ENCODE results near the gene SPNS2.

The SPNS2 gene

GRCh38 chr17:4513113-4514032 lies 14.7 kb downstream of the SPNS2 start:
- Histone ChIP-seq H3K79me2 (ENCODE audit: control insufficient read depth, insufficient read depth, low read length, unreplicated experiment) (no peaks in the 10 kb centered on the region), H3K27ac (ENCODE audit: low read depth, low read length) (no peak overlapping the region), H3K4me3 (ENCODE audit: low read depth, low read length) (no peak overlapping the region), H3K27me3 (ENCODE audit: insufficient read depth, low read length) (no peaks in the 10 kb centered on the region), H3K36me3 (ENCODE audit: insufficient read depth, low read length) (no peaks in the 10 kb centered on the region), H2AFZ (ENCODE audit: low read length, unreplicated experiment) (no peak overlapping the region), H3K4me1 (ENCODE audit: control insufficient read depth, insufficient read depth, low read length, unreplicated experiment) (no peaks in the 10 kb centered on the region)

- no peak overlapping the region for H3K4me3 ChIP-seq (ENCODE audit: low read depth, low read length)
- no peaks in the 10 kb centered on the region for H3K36me3 ChIP-seq (ENCODE audit: insufficient read depth, low read length)
- H3K27ac ChIP-seq (ENCODE audit: low read depth, low read length) = no peak overlapping the region
- no peaks in the 10 kb centered on the region for H3K4me1 ChIP-seq (ENCODE audit: control insufficient read depth, insufficient read depth, low read length, unreplicated experiment)
- no peaks in the 10 kb centered on the region for H3K79me2 ChIP-seq (ENCODE audit: control insufficient read depth, insufficient read depth, low read length, unreplicated experiment)
- H3K27me3 ChIP-seq (ENCODE audit: insufficient read depth, low read length) = no peaks in the 10 kb centered on the region
- no peak overlapping the region for H2AFZ ChIP-seq (ENCODE audit: low read length, unreplicated experiment)
Measured at GRCh38 chr17:4514206-4514605, 15.5 kb downstream of the SPNS2 start.

GRCh38 chr17:4514779-4515178 lies 16.1 kb downstream of the SPNS2 start:
- H3K27ac ChIP-seq (ENCODE audit: low read depth, low read length) = no peak overlapping the region
- H3K27me3 ChIP-seq (ENCODE audit: insufficient read depth, low read length) = no peaks in the 10 kb centered on the region
- H2AFZ ChIP-seq (ENCODE audit: low read length, unreplicated experiment) = no peak overlapping the region
- no peaks in the 10 kb centered on the region for H3K79me2 ChIP-seq (ENCODE audit: control insufficient read depth, insufficient read depth, low read length, unreplicated experiment)
- no peaks in the 10 kb centered on the region for H3K36me3 ChIP-seq (ENCODE audit: insufficient read depth, low read length)
- H3K4me1 ChIP-seq (ENCODE audit: control insufficient read depth, insufficient read depth, low read length, unreplicated experiment) = no peaks in the 10 kb centered on the region
- H3K4me3 ChIP-seq (ENCODE audit: low read depth, low read length) = no peak overlapping the region

GRCh38 chr17:4515501-4515900 lies 16.8 kb downstream of the SPNS2 start:
- no peaks in the 10 kb centered on the region for H3K27me3 ChIP-seq (ENCODE audit: insufficient read depth, low read length)
- no peak overlapping the region for H3K27ac ChIP-seq (ENCODE audit: low read depth, low read length)
- H3K36me3 ChIP-seq (ENCODE audit: insufficient read depth, low read length) = no peaks in the 10 kb centered on the region
- no peak overlapping the region for H3K4me3 ChIP-seq (ENCODE audit: low read depth, low read length)
- no peaks in the 10 kb centered on the region for H3K4me1 ChIP-seq (ENCODE audit: control insufficient read depth, insufficient read depth, low read length, unreplicated experiment)
- no peaks in the 10 kb centered on the region for H3K79me2 ChIP-seq (ENCODE audit: control insufficient read depth, insufficient read depth, low read length, unreplicated experiment)
- no peak overlapping the region for H2AFZ ChIP-seq (ENCODE audit: low read length, unreplicated experiment)

- Histone ChIP-seq H3K27ac (ENCODE audit: low read depth, low read length) (no peak overlapping the region), H3K27me3 (ENCODE audit: insufficient read depth, low read length) (no peaks in the 10 kb centered on the region), H3K79me2 (ENCODE audit: control insufficient read depth, insufficient read depth, low read length, unreplicated experiment) (no peaks in the 10 kb centered on the region), H3K4me1 (ENCODE audit: control insufficient read depth, insufficient read depth, low read length, unreplicated experiment) (no peaks in the 10 kb centered on the region), H3K36me3 (ENCODE audit: insufficient read depth, low read length) (no peaks in the 10 kb centered on the region), H3K4me3 (ENCODE audit: low read depth, low read length) (no peak overlapping the region), H2AFZ (ENCODE audit: low read length, unreplicated experiment) (no peak overlapping the region)
Measured at GRCh38 chr17:4516735-4517134, 18.1 kb downstream of the SPNS2 start.

- Histone ChIP-seq H3K27ac (ENCODE audit: low read depth, low read length) (no peak overlapping the region), H3K27me3 (ENCODE audit: insufficient read depth, low read length) (no peaks in the 10 kb centered on the region), H3K4me1 (ENCODE audit: control insufficient read depth, insufficient read depth, low read length, unreplicated experiment) (no peaks in the 10 kb centered on the region), H3K4me3 (ENCODE audit: low read depth, low read length) (no peak overlapping the region), H3K79me2 (ENCODE audit: control insufficient read depth, insufficient read depth, low read length, unreplicated experiment) (no peaks in the 10 kb centered on the region), H3K36me3 (ENCODE audit: insufficient read depth, low read length) (no peaks in the 10 kb centered on the region), H2AFZ (ENCODE audit: low read length, unreplicated experiment) (no peak overlapping the region)
Measured at GRCh38 chr17:4518901-4519300, 20.2 kb downstream of the SPNS2 start.

GRCh38 chr17:4519361-4519788 lies 20.7 kb downstream of the SPNS2 start:
- Histone ChIP-seq H2AFZ (ENCODE audit: low read length, unreplicated experiment) (no peak overlapping the region), H3K27ac (ENCODE audit: low read depth, low read length) (no peak overlapping the region), H3K4me1 (ENCODE audit: control insufficient read depth, insufficient read depth, low read length, unreplicated experiment) (no peaks in the 10 kb centered on the region), H3K79me2 (ENCODE audit: control insufficient read depth, insufficient read depth, low read length, unreplicated experiment) (no peaks in the 10 kb centered on the region), H3K36me3 (ENCODE audit: insufficient read depth, low read length) (no peaks in the 10 kb centered on the region), H3K4me3 (ENCODE audit: low read depth, low read length) (no peak overlapping the region), H3K27me3 (ENCODE audit: insufficient read depth, low read length) (no peaks in the 10 kb centered on the region)

- H3K4me3 ChIP-seq (ENCODE audit: low read depth, low read length) = no peak overlapping the region
- no peaks in the 10 kb centered on the region for H3K27me3 ChIP-seq (ENCODE audit: insufficient read depth, low read length)
- H3K4me1 ChIP-seq (ENCODE audit: control insufficient read depth, insufficient read depth, low read length, unreplicated experiment) = no peaks in the 10 kb centered on the region
- no peaks in the 10 kb centered on the region for H3K36me3 ChIP-seq (ENCODE audit: insufficient read depth, low read length)
- no peak overlapping the region for H3K27ac ChIP-seq (ENCODE audit: low read depth, low read length)
- H2AFZ ChIP-seq (ENCODE audit: low read length, unreplicated experiment) = no peak overlapping the region
- no peaks in the 10 kb centered on the region for H3K79me2 ChIP-seq (ENCODE audit: control insufficient read depth, insufficient read depth, low read length, unreplicated experiment)
Measured at GRCh38 chr17:4520060-4520893, 21.6 kb downstream of the SPNS2 start.

GRCh38 chr17:4520894-4521600 lies 22.4 kb downstream of the SPNS2 start:
- no peak overlapping the region for H2AFZ ChIP-seq (ENCODE audit: low read length, unreplicated experiment)
- H3K79me2 ChIP-seq (ENCODE audit: control insufficient read depth, insufficient read depth, low read length, unreplicated experiment) = no peaks in the 10 kb centered on the region
- no peak overlapping the region for H3K27ac ChIP-seq (ENCODE audit: low read depth, low read length)
- H3K36me3 ChIP-seq (ENCODE audit: insufficient read depth, low read length) = no peaks in the 10 kb centered on the region
- H3K27me3 ChIP-seq (ENCODE audit: insufficient read depth, low read length) = no peaks in the 10 kb centered on the region
- no peak overlapping the region for H3K4me3 ChIP-seq (ENCODE audit: low read depth, low read length)
- H3K4me1 ChIP-seq (ENCODE audit: control insufficient read depth, insufficient read depth, low read length, unreplicated experiment) = no peaks in the 10 kb centered on the region

- H3K27ac ChIP-seq (ENCODE audit: low read depth, low read length) = no peak overlapping the region
- H3K79me2 ChIP-seq (ENCODE audit: control insufficient read depth, insufficient read depth, low read length, unreplicated experiment) = no peaks in the 10 kb centered on the region
- no peaks in the 10 kb centered on the region for H3K4me1 ChIP-seq (ENCODE audit: control insufficient read depth, insufficient read depth, low read length, unreplicated experiment)
- H3K36me3 ChIP-seq (ENCODE audit: insufficient read depth, low read length) = no peaks in the 10 kb centered on the region
- 0 out of 2 replicates have a peak, but pooled peaks cover 9% of the 10 kb centered on the region for H3K27me3 ChIP-seq (ENCODE audit: insufficient read depth, low read length)
- H2AFZ ChIP-seq (ENCODE audit: low read length, unreplicated experiment) = no peak overlapping the region
- H3K4me3 ChIP-seq (ENCODE audit: low read depth, low read length) = no peak overlapping the region
Measured at GRCh38 chr17:4522661-4523060, 24.0 kb downstream of the SPNS2 start.
